ENCODE data around the gene SSR2.

Gene SSR2

GRCh38 chr1:156020293-156021092 lies at the start of gene SSR2:
TSS of gene SSR2 (minus strand) at chr1:156020951. CDS start at chr1:156020167, 784 bp downstream.
- Histone ChIP-seq H3K4me3 (ENCODE audit: low read length) (peak within 1 kb of the TSS; percentile 79), H3K9me3 (ENCODE audit: insufficient read depth, low read length) (no peaks in the 10 kb centered on the region), H3K36me3 (replicated peaks; ENCODE audit: low read depth, low read length) (peaks cover 22% of the 10 kb centered on the region), H3K27ac (ENCODE audit: low read length) (peak within 1 kb of the TSS; percentile 16; the same call in 1 of the 2 replicates), H3K79me2 (ENCODE audit: low read length) (peaks cover 24% of the 10 kb centered on the region), H3K27me3 (ENCODE audit: low read depth, low read length) (peaks cover 5% of the 10 kb centered on the region; the same call in 1 of the 2 replicates), H3K9ac (ENCODE audit: low read length) (peak within 1 kb of the TSS; percentile 70), H2AFZ (ENCODE audit: low read depth, low read length) (peak within 1 kb of the TSS; percentile 94), H3K4me2 (ENCODE audit: low read length) (peak within 1 kb of the TSS; percentile 91), H4K20me1 (ENCODE audit: insufficient read depth, low read length) (no peaks in the 10 kb centered on the region), H3K4me1 (ENCODE audit: low read length) (peaks cover 13% of the 10 kb centered on the region)
- 0 out of 2 replicates have a peak, but pooled peaks have one; percentile 13 for TF ChIP-seq CTCF (IDR thresholded peaks at IDR 0.05; ENCODE audit: low read depth, low read length)
- TF ChIP-seq EZH2phosphoT487 (IDR thresholded peaks at IDR 0.05; ENCODE audit: low read depth): no peak

- Histone ChIP-seq H3K4me3 (ENCODE audit: low read length) (no peak overlapping the region), H3K4me2 (ENCODE audit: low read length) (no peak overlapping the region), H3K9me3 (ENCODE audit: insufficient read depth, low read length) (no peaks in the 10 kb centered on the region), H3K9ac (ENCODE audit: low read length) (no peak overlapping the region), H3K27me3 (ENCODE audit: low read depth, low read length) (no peaks in the 10 kb centered on the region), H3K27ac (ENCODE audit: low read length) (no peak overlapping the region), H3K79me2 (ENCODE audit: low read length) (no peaks in the 10 kb centered on the region), H3K36me3 (replicated peaks; ENCODE audit: low read depth, low read length) (no peaks in the 10 kb centered on the region), H2AFZ (ENCODE audit: low read depth, low read length) (no peak overlapping the region), H4K20me1 (ENCODE audit: insufficient read depth, low read length) (no peaks in the 10 kb centered on the region), H3K4me1 (ENCODE audit: low read length) (no peaks in the 10 kb centered on the region)
- no peak for TF ChIP-seq CTCF (IDR thresholded peaks at IDR 0.05; ENCODE audit: low read depth, low read length)
- TF ChIP-seq EZH2phosphoT487 (IDR thresholded peaks at IDR 0.05; ENCODE audit: low read depth): no peak
These were observed 49.8 kb upstream of the SSR2 start for GRCh38 chr1:156070548-156070947.

DNA sequence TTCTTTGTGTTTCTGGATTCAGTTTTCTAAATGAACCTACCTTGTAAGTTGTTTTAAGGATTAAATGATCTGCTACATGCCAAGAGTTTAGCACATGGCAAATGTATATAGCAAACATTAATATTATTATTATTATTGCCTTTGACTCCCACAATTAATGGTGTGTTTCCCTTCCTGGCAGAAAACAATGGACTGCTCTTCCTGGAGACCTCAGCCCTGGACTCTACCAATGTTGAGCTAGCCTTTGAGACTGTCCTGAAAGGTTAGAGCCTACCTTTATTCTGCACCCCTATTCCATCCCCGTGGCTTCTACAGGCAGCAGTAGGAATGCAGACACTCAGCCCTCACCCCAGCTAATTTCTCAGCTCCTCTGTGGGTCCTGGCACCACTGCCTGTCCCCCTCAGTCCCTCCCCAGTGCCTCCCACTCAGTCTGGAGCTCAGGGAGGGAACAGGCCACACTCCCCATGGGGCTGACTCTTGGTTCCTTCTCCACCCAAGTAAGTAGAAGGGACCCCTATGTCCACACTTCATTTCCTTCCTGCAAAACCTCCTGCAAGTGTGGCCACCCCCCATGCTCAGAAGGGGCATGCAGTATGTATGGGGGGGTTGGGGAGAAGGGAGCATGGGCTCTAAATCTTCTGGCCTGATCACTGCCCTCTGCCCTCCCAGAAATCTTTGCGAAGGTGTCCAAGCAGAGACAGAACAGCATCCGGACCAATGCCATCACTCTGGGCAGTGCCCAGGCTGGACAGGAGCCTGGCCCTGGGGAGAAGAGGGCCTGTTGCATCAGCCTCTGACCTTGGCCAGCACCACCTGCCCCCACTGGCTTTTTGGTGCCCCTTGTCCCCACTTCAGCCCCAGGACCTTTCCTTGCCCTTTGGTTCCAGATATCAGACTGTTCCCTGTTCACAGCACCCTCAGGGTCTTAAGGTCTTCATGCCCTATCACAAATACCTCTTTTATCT lies 49.0 kb upstream of the SSR2 start:
- H3K4me1 ChIP-seq (ENCODE audit: low read length): no peaks in the 10 kb centered on the region
- H3K27ac ChIP-seq (ENCODE audit: low read length): no peak overlapping the region
- H3K4me3 ChIP-seq (ENCODE audit: low read length): no peak overlapping the region
- no peak overlapping the region for H3K9ac ChIP-seq (ENCODE audit: low read length)
- no peak overlapping the region for H3K4me2 ChIP-seq (ENCODE audit: low read length)
- H3K79me2 ChIP-seq (ENCODE audit: low read length): no peaks in the 10 kb centered on the region
- H2AFZ ChIP-seq (ENCODE audit: low read depth, low read length): no peak overlapping the region
- no peaks in the 10 kb centered on the region for H3K36me3 ChIP-seq (replicated peaks; ENCODE audit: low read depth, low read length)
- no peak for TF ChIP-seq CTCF (IDR thresholded peaks at IDR 0.05; ENCODE audit: low read depth, low read length)
- no peak for TF ChIP-seq EZH2phosphoT487 (IDR thresholded peaks at IDR 0.05; ENCODE audit: low read depth)
- H3K27me3 ChIP-seq (ENCODE audit: low read depth, low read length): no peaks in the 10 kb centered on the region
- H4K20me1 ChIP-seq (ENCODE audit: insufficient read depth, low read length): no peaks in the 10 kb centered on the region
- no peaks in the 10 kb centered on the region for H3K9me3 ChIP-seq (ENCODE audit: insufficient read depth, low read length)

- H2AFZ ChIP-seq (ENCODE audit: low read depth, low read length): no peak overlapping the region
- no peaks in the 10 kb centered on the region for H4K20me1 ChIP-seq (ENCODE audit: insufficient read depth, low read length)
- no peaks in the 10 kb centered on the region for H3K79me2 ChIP-seq (ENCODE audit: low read length)
- no peak overlapping the region for H3K4me3 ChIP-seq (ENCODE audit: low read length)
- H3K9ac ChIP-seq (ENCODE audit: low read length): no peak overlapping the region
- no peaks in the 10 kb centered on the region for H3K36me3 ChIP-seq (replicated peaks; ENCODE audit: low read depth, low read length)
- H3K27me3 ChIP-seq (ENCODE audit: low read depth, low read length): no peaks in the 10 kb centered on the region
- H3K27ac ChIP-seq (ENCODE audit: low read length): no peak overlapping the region
- H3K9me3 ChIP-seq (ENCODE audit: insufficient read depth, low read length): no peaks in the 10 kb centered on the region
- H3K4me1 ChIP-seq (ENCODE audit: low read length): no peaks in the 10 kb centered on the region
- H3K4me2 ChIP-seq (ENCODE audit: low read length): no peak overlapping the region
- TF ChIP-seq EZH2phosphoT487 (IDR thresholded peaks at IDR 0.05; ENCODE audit: low read depth) (no peak), CTCF (IDR thresholded peaks at IDR 0.05; ENCODE audit: low read depth, low read length) (no peak)
These were observed 46.5 kb upstream of the SSR2 start for GRCh38 chr1:156067262-156067661.
